HG03175 (cell line): Measurements from ENCODE around the gene AP2S1.
"Not testable (repeated sequence)": the region's sequence is repeated elsewhere in the genome, so short reads cannot be mapped to it uniquely, and the experiment has no call there.

ENCODE experiments used
- ATAC-seq: cut with Tn5 transposase; IDR thresholded peaks from one replicate; pipeline ENCODE4 v1.9.1; 2021; ENCODE audit warnings: mild to moderate bottlenecking, moderate library complexity; ENCODE audit not compliant: unreplicated experiment

AP2S1 gene

GRCh38 chr19:46844067-46844489, 6.6 kb downstream of the AP2S1 start:
- ATAC-seq: no peak

DNA sequence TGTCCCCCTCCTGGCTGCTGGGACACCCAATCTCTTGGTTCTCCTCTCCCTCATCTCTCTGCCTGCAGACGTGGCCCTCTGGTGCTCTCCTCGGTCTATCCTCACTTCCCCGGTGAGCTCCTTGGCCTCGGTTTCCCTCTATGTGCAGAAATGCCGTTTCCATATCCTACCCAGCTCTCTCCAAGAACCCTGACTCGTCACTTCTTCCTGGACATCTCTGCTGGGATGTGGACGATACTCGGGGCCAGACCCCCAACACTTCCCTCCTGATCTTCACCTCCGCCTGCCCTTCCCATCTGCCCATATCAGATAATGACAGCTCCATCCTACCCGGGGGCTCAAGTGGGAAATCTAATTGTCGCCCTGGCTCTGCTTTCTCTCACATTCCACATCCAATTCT, 7.9 kb downstream of the AP2S1 start:
- no peak for ATAC-seq

- ATAC-seq: no peak
Measured at GRCh38 chr19:46841458-46842083, 9.1 kb downstream of the AP2S1 start.

GRCh38 chr19:46840498-46840942, 10.1 kb downstream of the AP2S1 start:
- ATAC-seq: no peak

GRCh38 chr19:46839752-46840497, 10.7 kb downstream of the AP2S1 start:
- ATAC-seq: no peak

GRCh38 chr19:46838160-46838559, 12.5 kb downstream of the AP2S1 start:
- no peak for ATAC-seq

DNA sequence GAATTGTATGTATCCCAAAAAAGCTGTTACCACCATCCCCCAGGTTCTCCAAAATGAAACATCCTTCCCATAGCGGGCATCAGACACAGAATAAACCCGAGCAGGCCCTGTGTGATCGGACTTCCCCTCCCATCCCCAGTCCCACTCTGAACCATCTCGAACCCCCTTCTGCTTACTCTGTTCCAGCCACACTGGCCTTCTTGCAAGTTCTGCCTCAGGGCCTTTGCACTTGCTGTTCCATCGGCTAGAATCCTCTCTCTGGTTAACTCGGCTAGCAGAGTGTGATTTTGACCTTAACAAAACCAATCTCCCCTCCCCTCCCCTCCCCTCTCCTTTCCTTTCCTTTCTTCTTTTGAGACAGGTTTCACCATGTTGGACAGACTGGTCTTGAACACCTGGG, 15.7 kb downstream of the AP2S1 start:
- ATAC-seq: no peak

- no peak for ATAC-seq
Measured at GRCh38 chr19:46834121-46834520, 16.5 kb downstream of the AP2S1 start.

DNA sequence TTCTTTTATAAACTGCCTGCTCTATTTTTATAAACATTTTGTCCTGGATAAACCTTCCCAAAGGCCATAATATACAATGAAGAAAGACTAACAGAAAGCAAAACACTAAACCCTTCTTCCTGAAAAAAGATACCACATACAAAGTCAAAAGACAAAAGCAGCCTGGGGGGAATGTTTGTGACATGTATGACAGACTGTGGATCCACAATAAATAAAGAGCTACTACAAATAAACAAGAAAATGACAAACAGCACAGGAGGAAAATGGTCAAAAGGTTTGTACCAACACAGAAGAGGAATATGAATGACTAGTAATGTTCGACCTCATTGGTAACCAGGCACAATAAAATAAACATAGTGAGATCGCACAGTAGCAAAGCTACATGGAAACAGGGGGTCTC, 19.8 kb downstream of the AP2S1 start:
- no peak for ATAC-seq

DNA sequence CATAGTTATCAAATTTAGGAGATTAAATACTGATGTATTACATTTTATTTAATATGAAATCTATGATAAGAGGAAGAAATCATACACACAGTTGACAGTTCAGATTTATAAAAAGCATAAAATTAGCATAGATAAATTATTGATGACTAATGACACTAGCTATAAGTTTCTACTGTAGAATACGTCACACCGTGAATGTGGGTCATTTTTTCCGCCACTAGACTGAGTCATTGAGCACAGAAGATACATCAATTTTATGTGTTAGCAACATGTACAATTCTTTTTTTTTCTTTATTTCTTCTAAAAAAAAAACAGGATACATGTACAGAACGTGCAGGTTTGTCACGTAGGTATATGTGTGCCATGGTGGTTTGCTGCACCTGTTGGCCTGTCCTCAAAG, 22.2 kb downstream of the AP2S1 start:
- no peak for ATAC-seq

GRCh38 chr19:46825731-46826055, 25.0 kb downstream of the AP2S1 start:
- no peak for ATAC-seq

GRCh38 chr19:46824890-46825730, 25.5 kb downstream of the AP2S1 start:
- no peak for ATAC-seq

DNA sequence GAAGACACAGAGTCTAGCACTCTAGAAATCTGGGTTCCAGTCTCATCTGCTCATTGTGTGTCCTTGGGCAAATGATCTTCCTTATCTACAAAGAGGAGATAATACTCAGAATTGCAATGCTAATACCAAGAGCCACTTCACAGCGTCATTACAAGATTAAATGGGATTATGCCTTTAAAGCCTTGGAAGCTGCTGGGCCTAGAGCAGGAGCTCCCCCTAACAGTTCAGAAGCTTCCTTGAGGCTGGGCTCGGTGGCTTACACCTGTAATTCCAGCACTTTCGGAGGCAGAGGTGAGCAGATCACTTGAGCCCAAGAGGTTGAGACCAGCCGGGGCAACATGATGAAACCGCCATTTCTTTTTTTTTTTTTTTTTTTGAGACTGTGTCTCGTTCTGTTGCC, 27.6 kb downstream of the AP2S1 start:
- no peak for ATAC-seq

DNA sequence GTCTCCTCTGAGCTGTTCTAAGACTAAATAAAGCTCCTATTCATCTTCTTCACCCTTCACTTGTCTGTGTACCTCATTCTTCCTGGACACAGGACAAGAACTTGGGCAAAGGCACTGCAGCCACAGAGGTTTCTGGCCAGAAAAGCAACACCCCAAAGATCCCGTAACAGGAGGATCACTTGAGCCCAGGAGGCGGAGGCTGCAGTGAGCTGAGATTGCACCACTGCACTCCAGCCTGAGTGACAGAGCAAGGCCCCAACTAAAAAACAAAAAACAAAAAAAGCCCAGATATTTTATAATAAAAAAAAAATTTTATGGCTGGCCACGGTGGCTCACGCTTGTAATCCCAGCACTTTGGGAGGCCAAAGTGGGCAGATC, 28.2 kb downstream of the AP2S1 start:
- not testable (repeated sequence) for ATAC-seq

DNA sequence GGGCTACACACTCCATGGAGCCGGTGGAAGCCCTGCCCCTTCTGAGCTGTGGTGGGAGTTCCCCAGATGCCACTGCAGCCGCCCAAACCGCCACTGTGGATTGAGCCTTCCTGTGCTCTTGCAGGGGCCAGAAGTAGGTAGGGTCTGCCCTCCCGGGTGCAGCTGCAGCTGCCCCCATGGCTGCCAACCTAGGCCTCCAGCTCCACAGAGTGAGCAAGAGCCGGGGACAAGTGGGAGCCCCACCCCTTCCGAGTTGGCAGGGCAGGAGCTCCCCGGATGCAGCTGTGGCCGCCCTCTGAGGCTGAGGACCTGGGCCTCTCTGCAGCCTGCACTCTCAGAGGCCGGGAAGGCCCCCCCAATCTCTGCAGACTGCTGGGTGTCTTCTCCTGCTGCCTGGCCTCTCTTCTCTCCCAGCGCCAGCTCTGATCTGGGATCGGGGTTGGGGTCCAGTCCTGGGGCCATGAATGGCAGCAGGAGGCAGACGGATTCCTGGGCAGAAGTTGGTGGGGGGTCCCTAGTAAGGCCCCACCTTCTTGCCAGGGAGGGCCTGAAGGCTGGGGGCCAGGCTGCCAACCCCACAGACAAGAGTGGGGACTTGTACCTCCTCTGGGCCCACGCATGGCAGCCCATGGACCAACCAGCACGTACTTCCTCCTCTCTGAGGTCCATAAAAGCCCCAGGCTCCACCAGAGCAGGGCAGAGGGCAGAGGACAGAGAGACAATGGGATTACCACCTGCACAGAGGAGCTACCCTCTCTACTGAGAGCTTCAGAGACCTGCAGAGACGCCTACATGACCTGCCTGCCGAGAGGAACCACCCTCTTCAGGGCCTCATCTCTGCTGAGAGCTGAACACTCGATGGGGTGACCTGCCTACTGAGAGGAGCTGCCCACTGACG, 28.9 kb downstream of the AP2S1 start:
- ATAC-seq: peak; percentile 39

DNA sequence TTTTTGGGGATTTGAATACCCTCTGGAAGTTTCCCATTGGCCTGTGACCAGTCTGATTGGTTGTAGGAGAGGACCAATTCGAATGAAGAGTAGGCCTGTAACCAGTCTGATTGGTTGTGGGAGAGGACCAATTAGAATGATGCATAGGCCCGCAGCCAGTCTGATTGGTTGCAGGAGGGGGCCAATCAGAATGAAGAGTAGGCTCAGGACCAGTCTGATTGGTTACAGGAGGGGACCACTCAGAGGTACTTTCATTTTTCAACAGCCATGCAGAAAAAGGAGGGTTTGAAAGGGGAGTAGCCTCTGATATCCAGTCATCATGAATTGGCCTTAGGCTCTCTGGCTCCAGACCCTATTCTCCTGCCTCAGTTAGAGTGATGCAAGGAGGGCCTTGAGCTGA, 31.8 kb downstream of the AP2S1 start:
- no peak for ATAC-seq

- no peak for ATAC-seq
Measured at GRCh38 chr19:46815833-46816627, 34.6 kb downstream of the AP2S1 start.

DNA sequence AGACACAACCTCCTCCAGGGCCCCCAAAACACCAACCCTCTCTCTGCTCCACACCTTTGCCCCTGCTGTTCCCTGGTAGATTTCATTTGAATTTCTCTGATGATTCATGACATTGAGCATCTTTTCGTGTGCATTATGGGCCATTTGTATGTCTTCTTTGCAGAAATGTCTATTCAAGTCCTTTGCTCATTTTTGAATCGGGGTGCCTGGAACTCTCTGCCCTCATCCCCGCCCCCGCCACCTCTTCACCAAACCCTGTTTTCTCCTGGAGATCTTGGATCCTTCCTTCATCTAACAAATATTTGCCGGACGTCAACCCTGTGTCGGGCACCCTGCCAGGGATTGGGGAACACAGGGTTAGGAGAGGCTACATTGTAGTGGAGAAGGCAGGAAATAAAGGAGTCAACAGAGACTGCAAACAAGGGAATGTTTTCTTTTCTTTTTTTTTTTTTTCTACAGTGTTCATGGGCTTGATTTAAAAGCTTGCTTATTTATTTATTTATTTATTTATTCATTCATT, 36.7 kb downstream of the AP2S1 start:
- no peak for ATAC-seq

- ATAC-seq: no peak
Measured at GRCh38 chr19:46812977-46813838, 37.4 kb downstream of the AP2S1 start.
